Ishikawa (cell line): Measurements from ENCODE around the gene ASPG.

Experiments used
- CEBPB ChIP-seq: IDR thresholded peaks from 2 replicates; pipeline ENCODE4 v1.6.1; 2012
- CREB1 ChIP-seq: IDR thresholded peaks from 2 replicates; pipeline ENCODE4 v1.6.1; 2012; ENCODE audit warnings: low read depth
- EGR1 ChIP-seq: IDR thresholded peaks from 2 replicates; pipeline ENCODE4 v1.6.1; 2012
- EP300 ChIP-seq: IDR thresholded peaks from 2 replicates; pipeline ENCODE4 v1.6.1; 2012; ENCODE audit warnings: borderline replicate concordance
- FOXM1 ChIP-seq: IDR thresholded peaks from 2 replicates; pipeline ENCODE4 v1.6.1; 2012; ENCODE audit warnings: low read depth, borderline replicate concordance
- NFIC ChIP-seq: IDR thresholded peaks from 2 replicates; pipeline ENCODE4 v1.6.1; 2012
- RAD21 ChIP-seq: IDR thresholded peaks from 2 replicates; pipeline ENCODE4 v1.6.1; 2012; ENCODE audit warnings: low read depth
- REST ChIP-seq: IDR thresholded peaks from 2 replicates; pipeline ENCODE4 v1.6.1; 2012; ENCODE audit warnings: low read depth, mild to moderate bottlenecking
- TAF1 ChIP-seq: IDR thresholded peaks from 2 replicates; pipeline ENCODE4 v1.6.1; 2012; ENCODE audit warnings: low read depth, mild to moderate bottlenecking
- TCF12 ChIP-seq: IDR thresholded peaks from 2 replicates; pipeline ENCODE4 v1.6.1; 2012; ENCODE audit warnings: low read depth
- TEAD4 ChIP-seq: IDR thresholded peaks from 2 replicates; pipeline ENCODE4 v1.6.1; 2012
- USF1 ChIP-seq: IDR thresholded peaks from 2 replicates; pipeline ENCODE4 v1.6.1; 2012
- YY1 ChIP-seq: IDR thresholded peaks from 2 replicates; pipeline ENCODE4 v1.6.1; 2012; ENCODE audit warnings: low read depth
- ZBTB7A ChIP-seq: IDR thresholded peaks from 2 replicates; pipeline ENCODE4 v1.6.1; 2012; ENCODE audit warnings: low read depth
- TF ChIP-seq, protein P1 (sequence below): IDR thresholded peaks from 2 replicates; pipeline ENCODE4 v1.6.1; 2012

The ASPG gene

DNA sequence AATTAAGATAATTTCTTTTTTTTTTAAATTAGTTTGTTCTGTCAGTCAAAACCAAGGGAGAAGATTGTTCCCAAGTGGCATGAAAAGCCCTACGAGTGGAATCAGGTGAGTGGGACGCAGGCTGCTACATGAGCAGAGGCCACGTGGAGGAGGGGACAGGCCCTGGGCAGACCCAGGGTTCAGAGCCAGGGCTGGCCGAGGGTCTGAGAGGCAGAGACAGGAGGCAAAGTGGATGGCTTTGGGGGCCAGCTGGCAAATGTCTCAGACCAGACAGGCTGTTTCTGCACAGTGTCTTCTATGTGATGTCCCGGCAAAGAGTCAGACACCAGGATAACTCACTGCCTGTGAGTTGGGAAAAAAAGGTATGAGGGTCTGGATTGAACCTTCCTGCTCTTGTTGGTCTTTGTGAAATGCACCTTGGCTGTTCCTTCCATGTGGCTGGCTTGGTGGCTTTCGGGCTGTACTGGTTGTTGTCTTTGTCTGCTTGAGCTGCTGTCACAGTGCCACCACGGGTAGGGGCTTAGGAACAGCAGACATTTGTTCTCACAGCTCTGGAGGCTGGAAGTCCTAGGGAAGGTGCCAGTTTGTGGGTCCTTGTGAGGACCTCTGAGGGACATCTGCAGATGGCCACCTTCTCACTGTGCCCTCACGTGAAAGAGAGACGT is 35.8 kb upstream of the ASPG start:
- TF ChIP-seq ZBTB7A: no peak
- no peak for TF ChIP-seq TEAD4
- no peak for TF ChIP-seq USF1
- TF ChIP-seq REST: no peak
- TF ChIP-seq EP300: no peak

DNA sequence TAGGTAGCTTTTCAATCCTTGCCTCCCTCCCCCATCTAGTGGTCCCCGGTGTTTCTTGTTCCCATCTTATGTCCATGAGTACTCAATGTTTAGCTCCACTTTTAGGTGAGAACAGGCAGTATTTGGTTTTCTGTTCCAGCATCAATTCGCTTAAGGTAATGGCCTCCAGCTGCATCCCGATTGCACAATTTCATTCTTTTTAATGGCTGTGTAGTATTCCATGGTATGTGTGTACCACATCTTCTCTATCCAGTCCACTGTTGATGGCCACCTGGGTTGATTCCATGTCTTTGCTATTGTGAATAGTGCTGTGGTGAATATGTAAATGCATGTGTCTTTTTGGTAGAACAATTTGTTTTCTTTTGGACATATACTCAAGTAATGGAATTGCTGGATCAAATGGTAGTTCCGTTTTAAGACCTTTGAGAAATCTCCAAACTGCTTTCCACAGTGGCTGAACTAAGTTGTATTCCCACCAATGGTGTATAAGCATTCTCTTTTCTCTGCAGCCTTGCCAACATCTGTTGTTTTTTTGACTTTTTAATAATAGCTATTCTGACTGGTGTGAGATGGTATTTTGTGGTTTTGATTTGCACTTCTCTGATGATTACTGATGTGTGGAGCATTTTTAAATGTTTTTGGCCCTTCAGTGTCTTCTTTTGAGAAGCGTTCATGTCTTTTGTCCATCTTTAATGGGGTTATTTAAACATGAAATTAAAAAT is 34.2 kb upstream of the ASPG start:
- TF ChIP-seq, protein P1, sequence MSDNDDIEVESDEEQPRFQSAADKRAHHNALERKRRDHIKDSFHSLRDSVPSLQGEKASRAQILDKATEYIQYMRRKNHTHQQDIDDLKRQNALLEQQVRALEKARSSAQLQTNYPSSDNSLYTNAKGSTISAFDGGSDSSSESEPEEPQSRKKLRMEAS: no peak
- no peak for TF ChIP-seq TAF1
- TF ChIP-seq TCF12: no peak
- TF ChIP-seq RAD21: no peak
- TF ChIP-seq TEAD4: no peak
- TF ChIP-seq FOXM1: no peak
- no peak for TF ChIP-seq CEBPB
- no peak for TF ChIP-seq EGR1
- no peak for TF ChIP-seq EP300
- no peak for TF ChIP-seq YY1
- no peak for TF ChIP-seq CREB1
- TF ChIP-seq ZBTB7A: no peak

DNA sequence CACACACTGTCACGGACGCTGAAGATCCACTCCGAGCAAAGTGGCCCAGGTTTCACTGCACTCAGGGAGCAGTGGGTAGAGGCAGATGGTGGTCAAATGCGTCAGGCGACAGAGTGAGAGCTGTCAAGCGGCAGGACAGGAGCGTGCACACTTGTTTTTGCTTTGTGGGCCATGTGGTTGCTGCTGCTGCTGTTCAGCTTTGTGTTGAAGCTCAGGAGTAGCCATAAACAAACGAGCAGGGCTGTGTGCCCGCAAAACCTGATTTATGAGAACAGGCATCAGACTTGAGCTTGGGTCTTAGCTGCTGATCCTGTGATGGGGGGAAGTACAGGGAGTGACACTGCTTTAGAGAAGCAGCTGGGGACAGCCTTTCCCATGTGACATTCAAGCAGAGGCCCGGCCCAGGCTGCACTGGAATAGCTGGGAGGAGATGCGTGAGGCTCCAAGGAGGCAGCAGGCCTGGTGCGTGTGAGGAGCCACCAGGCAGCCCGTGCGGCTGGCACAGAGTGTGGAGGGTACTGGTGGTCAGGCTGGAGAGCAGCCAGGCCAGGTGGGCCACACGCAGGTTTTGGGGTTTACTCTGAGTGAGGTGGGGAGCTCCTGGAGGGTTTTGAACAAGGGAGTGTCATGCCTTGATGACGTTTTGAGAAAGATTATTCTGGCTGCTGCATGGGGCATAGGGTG is 31.1 kb upstream of the ASPG start:
- TF ChIP-seq CREB1 (no peak), NFIC (no peak), TEAD4 (no peak), RAD21 (no peak), CEBPB (no peak), FOXM1 (no peak)

DNA sequence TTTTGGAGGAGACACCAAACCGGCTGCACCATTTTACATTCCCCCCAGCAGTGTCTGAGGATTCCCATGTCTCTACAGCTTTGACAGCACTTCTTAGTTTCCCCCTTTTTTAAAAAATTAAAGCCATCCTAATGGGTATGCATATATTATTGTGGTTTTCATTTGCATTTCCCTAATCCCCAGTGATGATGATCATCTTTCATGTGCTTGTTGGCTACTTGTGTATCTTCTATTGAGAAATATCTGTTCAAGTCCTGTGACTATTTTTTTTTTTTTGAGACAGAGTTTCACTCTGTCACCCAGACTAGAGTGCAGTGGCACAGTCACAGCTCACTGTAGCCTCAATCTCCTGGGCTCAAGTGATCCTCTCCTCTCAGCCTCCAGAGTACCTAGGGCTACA is 23.2 kb upstream of the ASPG start:
- TF ChIP-seq NFIC (no peak), FOXM1 (no peak), EP300 (no peak)
- TF ChIP-seq, protein P1: no peak

DNA sequence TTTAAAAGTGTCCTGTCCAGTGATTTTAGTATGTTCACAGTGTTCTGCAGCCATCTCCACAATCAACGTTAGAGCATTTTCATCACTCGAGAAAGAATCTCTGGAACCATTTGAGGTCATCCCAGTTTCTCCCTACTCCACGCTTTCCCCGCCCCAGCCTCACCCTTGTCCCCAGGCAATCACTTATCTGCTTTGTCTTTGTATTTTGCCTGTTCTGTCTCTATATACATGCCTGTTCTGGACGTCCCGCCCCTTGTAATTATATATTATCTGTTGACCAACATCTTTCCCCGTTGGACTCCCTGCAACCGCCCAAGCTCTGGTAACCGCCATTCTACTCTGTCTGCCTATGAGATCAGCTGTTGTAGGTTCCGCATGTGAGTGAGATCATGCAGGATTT is 21.5 kb upstream of the ASPG start:
- TF ChIP-seq REST: no peak
- no peak for TF ChIP-seq TEAD4
- TF ChIP-seq, protein P1: no peak
- TF ChIP-seq USF1: no peak
- TF ChIP-seq TAF1: no peak
- TF ChIP-seq FOXM1: no peak
- TF ChIP-seq YY1: no peak
- no peak for TF ChIP-seq EP300
- TF ChIP-seq TCF12: no peak
- TF ChIP-seq CEBPB: no peak
- TF ChIP-seq ZBTB7A: no peak
- TF ChIP-seq RAD21: no peak

DNA sequence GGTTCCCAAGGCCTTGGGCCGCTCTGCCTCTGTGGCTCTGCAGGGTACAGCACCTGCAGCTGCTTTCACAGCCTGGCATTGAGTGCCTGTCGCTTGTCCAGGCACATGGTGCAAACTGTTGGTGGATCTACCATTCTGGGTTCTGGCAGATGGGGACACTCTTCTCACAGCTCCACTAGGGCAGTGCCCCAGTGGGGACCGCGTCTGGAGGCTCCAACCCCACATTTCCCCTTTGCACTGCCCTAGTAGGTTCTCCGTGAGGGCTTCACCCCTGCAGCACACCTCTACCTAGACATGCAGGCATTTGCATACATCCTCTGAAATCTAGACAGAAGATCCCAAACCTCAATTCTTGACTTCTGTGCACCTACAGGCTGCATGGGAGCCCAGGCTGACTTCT is 19.2 kb upstream of the ASPG start:
- TF ChIP-seq ZBTB7A (no peak), REST (no peak), TAF1 (no peak)
